ENCODE data around the gene VSIG4.
"Not testable (repeated sequence)": the region's sequence is repeated elsewhere in the genome, so short reads cannot be mapped to it uniquely, and the experiment has no call there.

The VSIG4 gene

DNA sequence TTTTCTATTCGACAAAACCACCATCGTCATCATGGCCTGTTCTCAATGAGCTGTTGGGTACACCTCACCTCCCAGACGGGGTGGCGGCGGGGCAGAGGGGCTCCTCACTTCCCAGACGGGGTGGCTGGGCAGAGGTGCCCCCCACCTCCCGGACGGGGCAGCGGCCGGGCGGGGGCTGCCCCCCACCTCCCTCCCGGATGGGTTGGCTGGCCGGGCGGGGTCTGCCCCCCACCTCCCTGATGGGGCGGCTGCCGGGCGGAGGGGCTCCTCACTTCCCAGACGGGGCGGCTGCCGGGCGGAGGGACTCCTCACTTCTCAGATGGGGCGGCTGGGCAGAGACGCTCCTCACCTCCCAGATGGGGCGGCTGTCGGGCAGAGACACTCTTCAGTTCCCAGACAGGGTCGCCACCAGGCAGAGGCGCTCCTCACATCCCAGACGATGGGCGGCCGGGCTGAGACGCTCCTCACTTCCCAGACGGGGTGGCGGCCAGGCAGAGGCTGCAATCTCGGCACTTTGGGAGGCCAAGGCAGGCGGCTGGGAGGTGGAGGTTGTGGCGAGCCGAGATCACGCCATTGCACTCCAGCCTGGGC lies 64.6 kb downstream of the VSIG4 start:
- DNase-seq (ENCODE audit: low read depth) = not testable (repeated sequence)
